Measurements from ENCODE around the gene CAMSAP2. TPM values are rescaled to one million over a fixed set of nuclear protein-coding genes. Genes with fewer than 3 reads are reported as not detected.

The CAMSAP2 gene
- polyA plus RNA-seq, 1 of the 3 experiments (the other 2 are of a cell fraction), result 5.5 TPM

DNA sequence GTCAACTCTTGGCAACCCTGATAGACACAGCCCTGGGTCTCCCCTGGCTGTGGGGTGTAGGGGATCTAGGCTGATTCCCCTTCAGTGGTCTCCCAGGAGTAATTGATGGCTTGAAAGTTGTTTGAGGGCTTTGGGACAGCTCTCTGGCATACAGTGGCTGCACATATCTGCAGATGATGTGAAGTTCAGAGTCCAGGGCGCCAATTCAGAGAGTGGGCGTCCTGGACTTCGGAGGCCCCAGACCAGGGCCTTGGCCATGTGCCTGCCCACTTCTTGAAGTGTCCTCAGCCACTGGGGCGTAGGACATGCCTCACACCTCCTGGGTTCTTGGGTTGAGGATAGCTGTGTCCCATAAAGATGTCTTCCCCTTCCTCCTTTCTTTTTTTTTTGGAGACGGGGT lies 158.6 kb downstream of the CAMSAP2 start (continued):
- TF ChIP-seq, protein P1, sequence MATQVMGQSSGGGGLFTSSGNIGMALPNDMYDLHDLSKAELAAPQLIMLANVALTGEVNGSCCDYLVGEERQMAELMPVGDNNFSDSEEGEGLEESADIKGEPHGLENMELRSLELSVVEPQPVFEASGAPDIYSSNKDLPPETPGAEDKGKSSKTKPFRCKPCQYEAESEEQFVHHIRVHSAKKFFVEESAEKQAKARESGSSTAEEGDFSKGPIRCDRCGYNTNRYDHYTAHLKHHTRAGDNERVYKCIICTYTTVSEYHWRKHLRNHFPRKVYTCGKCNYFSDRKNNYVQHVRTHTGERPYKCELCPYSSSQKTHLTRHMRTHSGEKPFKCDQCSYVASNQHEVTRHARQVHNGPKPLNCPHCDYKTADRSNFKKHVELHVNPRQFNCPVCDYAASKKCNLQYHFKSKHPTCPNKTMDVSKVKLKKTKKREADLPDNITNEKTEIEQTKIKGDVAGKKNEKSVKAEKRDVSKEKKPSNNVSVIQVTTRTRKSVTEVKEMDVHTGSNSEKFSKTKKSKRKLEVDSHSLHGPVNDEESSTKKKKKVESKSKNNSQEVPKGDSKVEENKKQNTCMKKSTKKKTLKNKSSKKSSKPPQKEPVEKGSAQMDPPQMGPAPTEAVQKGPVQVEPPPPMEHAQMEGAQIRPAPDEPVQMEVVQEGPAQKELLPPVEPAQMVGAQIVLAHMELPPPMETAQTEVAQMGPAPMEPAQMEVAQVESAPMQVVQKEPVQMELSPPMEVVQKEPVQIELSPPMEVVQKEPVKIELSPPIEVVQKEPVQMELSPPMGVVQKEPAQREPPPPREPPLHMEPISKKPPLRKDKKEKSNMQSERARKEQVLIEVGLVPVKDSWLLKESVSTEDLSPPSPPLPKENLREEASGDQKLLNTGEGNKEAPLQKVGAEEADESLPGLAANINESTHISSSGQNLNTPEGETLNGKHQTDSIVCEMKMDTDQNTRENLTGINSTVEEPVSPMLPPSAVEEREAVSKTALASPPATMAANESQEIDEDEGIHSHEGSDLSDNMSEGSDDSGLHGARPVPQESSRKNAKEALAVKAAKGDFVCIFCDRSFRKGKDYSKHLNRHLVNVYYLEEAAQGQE (IDR thresholded peaks at IDR 0.05; ENCODE audit: low read depth, low read length), result no peak
- TF ChIP-seq RXRA (IDR thresholded peaks at IDR 0.05; ENCODE audit: borderline replicate concordance, low read depth) (no peak), SMC3 (IDR thresholded peaks at IDR 0.05; ENCODE audit: low read depth, low read length) (no peak)
- TF ChIP-seq, protein P2, sequence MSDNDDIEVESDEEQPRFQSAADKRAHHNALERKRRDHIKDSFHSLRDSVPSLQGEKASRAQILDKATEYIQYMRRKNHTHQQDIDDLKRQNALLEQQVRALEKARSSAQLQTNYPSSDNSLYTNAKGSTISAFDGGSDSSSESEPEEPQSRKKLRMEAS (IDR thresholded peaks at IDR 0.05; ENCODE audit: low read depth), result no peak

DNA sequence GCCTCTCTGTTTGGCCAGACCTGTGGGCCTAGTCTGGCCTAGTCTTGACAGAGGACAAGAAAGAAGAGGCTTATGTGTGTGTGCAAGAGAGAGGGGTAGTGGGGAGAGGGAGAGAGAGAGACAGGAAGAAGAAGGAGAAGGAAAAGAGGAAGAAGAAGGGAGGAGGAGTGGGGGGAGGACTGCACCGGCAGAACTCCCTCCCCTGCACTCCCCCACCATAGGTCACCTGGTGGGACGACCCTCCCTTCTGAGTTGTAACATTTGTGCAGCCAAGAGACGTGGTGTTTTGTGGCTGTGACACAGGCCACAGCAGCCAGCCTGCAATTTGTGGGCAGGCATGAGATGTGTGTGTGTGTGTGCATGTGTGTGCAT lies 160.3 kb downstream of the CAMSAP2 start:
- WGBS (ENCODE audit: low lambda C conversion rate), result 87% methylated on average over 3 of the region's 3 CpGs
- no peak for DNase-seq
- Histone ChIP-seq H3K9me2 (no peaks in the 10 kb centered on the region), H3K9ac (no peak overlapping the region), H3K79me2 (ENCODE audit: insufficient read depth) (no peaks in the 10 kb centered on the region), H2AFZ (ENCODE audit: low read depth) (no peak overlapping the region), H4K20me1 (ENCODE audit: insufficient read depth) (no peaks in the 10 kb centered on the region), H3K27me3 (ENCODE audit: insufficient read depth) (no peaks in the 10 kb centered on the region), H3F3A (replicated peaks; ENCODE audit: insufficient read depth) (no peaks in the 10 kb centered on the region), H3K27ac (ENCODE audit: low read depth in 2 of 2, low read length in 1 of 2) (no peak overlapping the region), H3K4me2 (no peak overlapping the region), H3K36me3 (replicated peaks in 1 of 2; ENCODE audit: control insufficient read depth in 1 of 2, insufficient read depth in 2 of 2, low read length in 1 of 2) (no peaks in the 10 kb centered on the region), H3K9me3 (no peaks in the 10 kb centered on the region), H3K4me1 (ENCODE audit: control insufficient read depth in 1 of 2, insufficient read depth in 2 of 2, low read depth in 1 of 2, low read length in 1 of 2) (no peaks in the 10 kb centered on the region; a peak in 1 of 4 replicates), H3K4me3 (ENCODE audit: low read depth in 2 of 2, low read length in 1 of 2) (no peak overlapping the region)
- POLR2A ChIA-PET, result no interaction called here
- CTCF ChIA-PET, result interaction anchor here (1.0 to 1.6 kb wide), 2 partner anchors 8 to 81 kb away, joined by 3 to 8 read pairs; no protein-coding TSS in a partner anchor
- TF ChIP-seq RCOR1 (IDR thresholded peaks at IDR 0.05; ENCODE audit: low read length) (no peak), RFX5 (IDR thresholded peaks at IDR 0.05; ENCODE audit: low read length) (no peak), JUND (IDR thresholded peaks at IDR 0.05) (no peak)

DNA sequence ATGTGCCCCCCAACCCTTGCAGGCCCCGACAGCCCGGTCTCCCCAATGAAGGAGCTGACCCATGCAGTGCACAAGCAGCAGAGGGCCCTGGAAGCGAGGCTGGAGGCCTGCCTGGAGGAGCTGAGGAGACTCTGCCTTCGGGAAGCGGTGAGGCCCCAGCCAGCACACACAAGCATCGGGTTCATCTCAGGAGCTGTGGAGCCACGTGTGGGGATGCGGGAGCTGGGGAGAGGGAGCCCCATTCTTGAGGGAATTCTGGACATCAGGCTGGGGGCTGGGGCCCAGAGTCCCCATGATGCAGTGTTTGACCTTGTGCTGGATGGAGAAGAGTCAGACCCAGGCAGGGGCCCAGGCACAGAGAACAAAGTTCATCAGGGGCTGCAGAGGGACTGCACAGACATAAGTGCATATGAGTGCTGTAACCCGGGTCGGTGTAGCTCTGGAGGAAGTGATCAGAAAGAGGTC lies 160.8 kb downstream of the CAMSAP2 start:
- Histone ChIP-seq H3K36me3 (replicated peaks in 1 of 2; ENCODE audit: control insufficient read depth in 1 of 2, insufficient read depth in 2 of 2, low read length in 1 of 2) (no peaks in the 10 kb centered on the region), H3K4me3 (ENCODE audit: low read depth in 2 of 2, low read length in 1 of 2) (no peak overlapping the region), H2AFZ (ENCODE audit: low read depth) (no peak overlapping the region), H3F3A (replicated peaks; ENCODE audit: insufficient read depth) (no peaks in the 10 kb centered on the region), H3K27me3 (ENCODE audit: insufficient read depth) (no peaks in the 10 kb centered on the region), H3K9ac (no peak overlapping the region), H3K9me2 (no peaks in the 10 kb centered on the region), H3K79me2 (ENCODE audit: insufficient read depth) (no peaks in the 10 kb centered on the region), H3K9me3 (no peaks in the 10 kb centered on the region), H3K27ac (ENCODE audit: low read depth in 2 of 2, low read length in 1 of 2) (no peak overlapping the region), H3K4me2 (no peak overlapping the region), H4K20me1 (ENCODE audit: insufficient read depth) (no peaks in the 10 kb centered on the region), H3K4me1 (ENCODE audit: control insufficient read depth in 1 of 2, insufficient read depth in 2 of 2, low read depth in 1 of 2, low read length in 1 of 2) (no peaks in the 10 kb centered on the region; a peak in 1 of 4 replicates)
- ChIA-PET POLR2A (no interaction called here), CTCF (interaction anchor here (1.6 kb wide), 1 partner anchor 9 kb away, joined by 8 read pairs; no protein-coding TSS in a partner anchor)
- 95% methylated on average over 8 of the region's 10 CpGs for WGBS (ENCODE audit: low lambda C conversion rate)
- no peak for DNase-seq
- TF ChIP-seq SMC3 (IDR thresholded peaks at IDR 0.05; ENCODE audit: low read depth, low read length) (no peak), MEF2A (IDR thresholded peaks at IDR 0.05; ENCODE audit: borderline replicate concordance, low read depth) (no peak), YY1 (IDR thresholded peaks at IDR 0.05; ENCODE audit: low read depth) (no peak), EZH2phosphoT487 (IDR thresholded peaks at IDR 0.05; ENCODE audit: borderline replicate concordance, low read depth) (no peak), GATA2 (CRISPR knock-in tag; IDR thresholded peaks at IDR 0.05) (no peak), POLR2AphosphoS5 (IDR thresholded peaks at IDR 0.05; ENCODE audit: low read depth, low read length) (no peak), ELF1 (IDR thresholded peaks at IDR 0.05) (no peak)
- TF ChIP-seq, protein P3, sequence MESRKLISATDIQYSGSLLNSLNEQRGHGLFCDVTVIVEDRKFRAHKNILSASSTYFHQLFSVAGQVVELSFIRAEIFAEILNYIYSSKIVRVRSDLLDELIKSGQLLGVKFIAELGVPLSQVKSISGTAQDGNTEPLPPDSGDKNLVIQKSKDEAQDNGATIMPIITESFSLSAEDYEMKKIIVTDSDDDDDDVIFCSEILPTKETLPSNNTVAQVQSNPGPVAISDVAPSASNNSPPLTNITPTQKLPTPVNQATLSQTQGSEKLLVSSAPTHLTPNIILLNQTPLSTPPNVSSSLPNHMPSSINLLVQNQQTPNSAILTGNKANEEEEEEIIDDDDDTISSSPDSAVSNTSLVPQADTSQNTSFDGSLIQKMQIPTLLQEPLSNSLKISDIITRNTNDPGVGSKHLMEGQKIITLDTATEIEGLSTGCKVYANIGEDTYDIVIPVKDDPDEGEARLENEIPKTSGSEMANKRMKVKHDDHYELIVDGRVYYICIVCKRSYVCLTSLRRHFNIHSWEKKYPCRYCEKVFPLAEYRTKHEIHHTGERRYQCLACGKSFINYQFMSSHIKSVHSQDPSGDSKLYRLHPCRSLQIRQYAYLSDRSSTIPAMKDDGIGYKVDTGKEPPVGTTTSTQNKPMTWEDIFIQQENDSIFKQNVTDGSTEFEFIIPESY (IDR thresholded peaks at IDR 0.05; ENCODE audit: borderline replicate concordance, low read depth), result no peak
- TF ChIP-seq, protein P4, sequence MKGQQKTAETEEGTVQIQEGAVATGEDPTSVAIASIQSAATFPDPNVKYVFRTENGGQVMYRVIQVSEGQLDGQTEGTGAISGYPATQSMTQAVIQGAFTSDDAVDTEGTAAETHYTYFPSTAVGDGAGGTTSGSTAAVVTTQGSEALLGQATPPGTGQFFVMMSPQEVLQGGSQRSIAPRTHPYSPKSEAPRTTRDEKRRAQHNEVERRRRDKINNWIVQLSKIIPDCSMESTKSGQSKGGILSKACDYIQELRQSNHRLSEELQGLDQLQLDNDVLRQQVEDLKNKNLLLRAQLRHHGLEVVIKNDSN (IDR thresholded peaks at IDR 0.05; ENCODE audit: borderline replicate concordance, low read depth), result no peak
- TF ChIP-seq, protein P5, sequence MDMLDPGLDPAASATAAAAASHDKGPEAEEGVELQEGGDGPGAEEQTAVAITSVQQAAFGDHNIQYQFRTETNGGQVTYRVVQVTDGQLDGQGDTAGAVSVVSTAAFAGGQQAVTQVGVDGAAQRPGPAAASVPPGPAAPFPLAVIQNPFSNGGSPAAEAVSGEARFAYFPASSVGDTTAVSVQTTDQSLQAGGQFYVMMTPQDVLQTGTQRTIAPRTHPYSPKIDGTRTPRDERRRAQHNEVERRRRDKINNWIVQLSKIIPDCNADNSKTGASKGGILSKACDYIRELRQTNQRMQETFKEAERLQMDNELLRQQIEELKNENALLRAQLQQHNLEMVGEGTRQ (IDR thresholded peaks at IDR 0.05; ENCODE audit: borderline replicate concordance, low read depth, low read length), result no peak
- TF ChIP-seq, protein P6, sequence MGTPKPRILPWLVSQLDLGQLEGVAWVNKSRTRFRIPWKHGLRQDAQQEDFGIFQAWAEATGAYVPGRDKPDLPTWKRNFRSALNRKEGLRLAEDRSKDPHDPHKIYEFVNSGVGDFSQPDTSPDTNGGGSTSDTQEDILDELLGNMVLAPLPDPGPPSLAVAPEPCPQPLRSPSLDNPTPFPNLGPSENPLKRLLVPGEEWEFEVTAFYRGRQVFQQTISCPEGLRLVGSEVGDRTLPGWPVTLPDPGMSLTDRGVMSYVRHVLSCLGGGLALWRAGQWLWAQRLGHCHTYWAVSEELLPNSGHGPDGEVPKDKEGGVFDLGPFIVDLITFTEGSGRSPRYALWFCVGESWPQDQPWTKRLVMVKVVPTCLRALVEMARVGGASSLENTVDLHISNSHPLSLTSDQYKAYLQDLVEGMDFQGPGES (IDR thresholded peaks at IDR 0.05; ENCODE audit: low read depth, low read length), result no peak
